GM18868 (cell line): Measurements from ENCODE around the gene RNF40.

Experiments used
- ATAC-seq: cut with Tn5 transposase; IDR thresholded peaks from one replicate; pipeline ENCODE4 v1.9.1; 2021; ENCODE audit warnings: mild to moderate bottlenecking, moderate library complexity; ENCODE audit not compliant: unreplicated experiment

Gene RNF40

DNA sequence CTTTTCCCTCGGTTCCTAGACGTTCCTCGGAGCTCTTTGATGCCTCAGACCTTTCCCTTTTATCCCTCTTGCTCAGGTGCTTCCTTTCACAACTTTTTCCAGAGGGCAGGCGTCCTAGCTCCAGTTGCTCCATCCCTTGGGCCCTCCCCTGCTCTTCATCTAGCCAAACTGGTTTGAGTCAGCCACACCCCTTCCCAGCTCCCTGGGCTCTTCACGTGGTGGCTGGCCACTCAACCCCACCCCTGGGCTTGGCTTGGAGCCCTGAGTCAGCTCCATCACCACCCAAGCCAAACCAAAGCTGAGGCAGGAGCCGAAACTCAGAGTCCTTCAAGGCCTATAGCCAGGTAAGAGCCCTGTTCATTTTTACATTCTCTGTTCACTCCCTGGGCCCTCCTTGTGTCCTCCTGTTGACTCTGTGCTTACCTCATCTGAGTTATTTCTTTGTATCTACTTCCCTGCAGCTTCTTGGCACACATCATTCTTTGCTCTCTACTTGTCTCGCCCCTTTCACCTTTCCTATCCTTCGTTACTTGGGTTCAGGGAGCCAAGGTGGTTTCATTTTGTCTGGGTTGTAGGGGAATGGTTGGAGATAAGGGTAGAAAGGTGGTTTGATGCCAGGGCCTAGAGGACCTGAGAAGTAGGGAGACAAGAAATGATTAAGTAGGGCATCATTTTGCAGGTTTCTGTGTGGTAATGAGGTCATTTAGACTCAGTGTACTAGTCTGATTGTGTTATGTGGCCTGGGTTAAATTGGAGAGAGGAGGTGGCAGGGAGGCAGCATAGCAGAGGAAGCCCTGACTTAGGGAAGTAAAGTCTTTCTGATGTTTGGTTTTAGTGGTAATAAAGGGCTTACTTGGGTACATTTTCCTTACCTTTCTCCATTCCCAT, 21.5 kb upstream of the RNF40 start:
- no peak for ATAC-seq

DNA sequence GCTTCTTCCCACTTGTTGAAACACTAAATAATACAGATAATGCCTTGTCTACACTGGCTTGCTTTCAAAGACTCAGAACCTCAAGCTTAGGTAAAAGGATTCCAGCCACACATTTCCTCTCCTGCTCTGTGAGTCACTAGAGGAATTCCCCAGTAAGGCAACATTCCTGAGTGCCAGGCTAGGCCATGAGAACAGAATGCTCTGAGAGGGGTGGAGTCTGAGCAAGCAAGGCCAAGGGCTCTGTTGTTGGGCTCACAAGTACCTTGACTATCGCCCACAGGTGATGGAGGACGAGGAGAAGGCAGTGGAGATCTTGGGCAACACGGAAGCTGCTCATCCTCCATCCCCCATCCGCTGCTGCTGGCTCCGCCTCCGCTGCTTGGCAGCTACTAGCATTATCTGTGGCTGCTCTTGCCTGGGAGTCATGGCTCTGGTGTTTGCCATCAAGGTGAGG, 20.6 kb upstream of the RNF40 start:
- ATAC-seq = no peak

DNA sequence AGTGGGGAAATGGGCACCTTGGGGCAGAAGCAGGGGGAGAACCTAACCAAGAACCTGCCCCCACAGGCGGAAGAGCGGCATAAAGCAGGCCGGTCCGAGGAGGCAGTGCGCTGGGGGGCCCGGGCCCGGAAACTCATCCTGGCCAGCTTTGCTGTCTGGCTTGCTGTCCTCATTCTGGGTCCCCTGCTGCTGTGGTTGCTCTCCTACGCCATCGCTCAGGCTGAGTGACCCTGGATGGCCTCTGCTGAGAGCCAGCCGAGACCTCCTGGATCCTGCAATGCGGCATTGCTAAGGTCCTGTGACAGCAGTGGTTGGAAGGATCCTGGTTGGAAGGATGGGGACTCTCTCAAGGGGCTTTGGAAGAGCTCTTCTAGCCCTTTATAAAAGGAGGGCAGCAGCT, 18.4 kb upstream of the RNF40 start:
- ATAC-seq = no peak

DNA sequence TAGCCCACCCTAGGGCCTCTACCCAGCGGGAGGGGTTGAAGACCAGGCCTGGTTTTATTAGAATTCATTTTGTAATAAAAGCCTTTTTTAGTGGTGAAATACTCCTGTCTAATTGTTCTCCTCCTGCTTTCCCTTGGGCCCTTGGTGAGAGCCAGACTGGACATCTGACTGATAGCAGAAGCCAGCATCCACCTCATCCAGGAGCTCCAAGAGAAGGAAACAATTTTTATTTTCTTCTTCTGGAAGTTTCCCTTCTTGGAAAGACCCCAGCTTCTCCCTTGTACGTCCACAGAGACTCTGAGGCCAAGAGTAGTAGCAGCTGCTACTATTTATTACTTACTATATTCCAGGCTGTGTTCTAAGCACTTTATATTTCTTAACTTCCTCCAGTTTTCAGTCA, 17.9 kb upstream of the RNF40 start:
- no peak for ATAC-seq

DNA sequence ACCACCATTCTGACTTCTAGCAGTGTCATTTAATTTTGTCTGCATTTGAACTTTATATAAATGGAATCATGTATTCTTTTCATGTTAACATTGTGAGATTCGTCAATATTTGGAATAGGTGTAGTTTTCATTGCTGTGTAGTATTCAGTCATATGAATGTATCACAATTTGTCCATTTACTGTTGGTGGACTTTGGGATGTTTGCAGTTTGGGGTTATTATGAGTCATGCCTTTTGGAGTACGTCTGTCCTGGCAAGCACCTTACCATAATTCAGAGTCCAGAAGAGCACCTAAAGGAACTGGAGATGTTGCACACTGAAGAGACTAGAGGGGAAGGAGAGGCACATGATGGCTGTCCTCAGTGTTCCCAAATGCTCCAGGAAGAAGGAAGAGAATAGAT, 17.0 kb upstream of the RNF40 start:
- no peak for ATAC-seq

DNA sequence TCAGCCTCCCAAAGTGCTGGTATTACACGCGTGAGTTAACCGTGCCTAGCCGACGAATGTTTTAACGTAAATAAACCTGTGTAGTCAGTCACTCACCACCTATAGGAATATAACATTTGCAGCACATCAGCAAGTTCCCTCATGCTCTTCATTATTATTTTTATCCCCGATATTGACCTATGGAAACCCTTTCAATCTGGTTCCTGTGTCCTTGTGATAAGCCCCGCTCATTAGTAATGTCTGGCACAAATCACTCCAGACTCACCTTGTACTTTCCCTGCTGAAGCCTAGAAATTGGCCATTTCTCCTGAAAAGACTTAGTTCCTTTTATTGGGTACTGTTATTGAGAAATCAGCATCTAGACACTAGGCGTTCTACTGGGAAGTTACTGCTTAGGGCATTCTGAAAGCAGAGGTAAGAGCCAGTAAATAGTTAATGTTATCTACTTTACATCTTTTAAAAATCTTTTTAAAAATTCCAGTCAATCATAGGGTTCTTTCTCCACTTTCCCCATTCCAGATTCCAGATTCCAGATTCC, 15.4 kb upstream of the RNF40 start:
- ATAC-seq = no peak

DNA sequence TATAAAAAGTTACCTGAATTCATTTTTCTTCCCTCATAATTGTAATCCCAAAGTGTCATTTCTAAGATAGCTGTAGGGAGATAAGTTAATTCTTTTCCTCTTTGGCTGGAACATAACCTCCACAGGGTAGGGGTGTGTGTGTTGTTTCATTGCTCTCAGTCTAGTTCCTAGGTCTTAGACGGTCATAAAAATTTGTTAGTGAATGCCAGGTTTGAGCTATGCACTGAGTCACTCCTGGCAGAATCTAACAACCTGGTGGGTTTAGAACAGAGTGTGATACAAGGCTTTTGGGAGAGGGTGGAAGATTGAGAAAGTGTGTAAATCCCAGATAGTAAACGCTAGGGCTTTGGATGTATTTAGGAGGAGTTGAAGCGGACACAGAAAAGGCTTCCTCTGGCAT, 14.8 kb upstream of the RNF40 start:
- no peak for ATAC-seq

DNA sequence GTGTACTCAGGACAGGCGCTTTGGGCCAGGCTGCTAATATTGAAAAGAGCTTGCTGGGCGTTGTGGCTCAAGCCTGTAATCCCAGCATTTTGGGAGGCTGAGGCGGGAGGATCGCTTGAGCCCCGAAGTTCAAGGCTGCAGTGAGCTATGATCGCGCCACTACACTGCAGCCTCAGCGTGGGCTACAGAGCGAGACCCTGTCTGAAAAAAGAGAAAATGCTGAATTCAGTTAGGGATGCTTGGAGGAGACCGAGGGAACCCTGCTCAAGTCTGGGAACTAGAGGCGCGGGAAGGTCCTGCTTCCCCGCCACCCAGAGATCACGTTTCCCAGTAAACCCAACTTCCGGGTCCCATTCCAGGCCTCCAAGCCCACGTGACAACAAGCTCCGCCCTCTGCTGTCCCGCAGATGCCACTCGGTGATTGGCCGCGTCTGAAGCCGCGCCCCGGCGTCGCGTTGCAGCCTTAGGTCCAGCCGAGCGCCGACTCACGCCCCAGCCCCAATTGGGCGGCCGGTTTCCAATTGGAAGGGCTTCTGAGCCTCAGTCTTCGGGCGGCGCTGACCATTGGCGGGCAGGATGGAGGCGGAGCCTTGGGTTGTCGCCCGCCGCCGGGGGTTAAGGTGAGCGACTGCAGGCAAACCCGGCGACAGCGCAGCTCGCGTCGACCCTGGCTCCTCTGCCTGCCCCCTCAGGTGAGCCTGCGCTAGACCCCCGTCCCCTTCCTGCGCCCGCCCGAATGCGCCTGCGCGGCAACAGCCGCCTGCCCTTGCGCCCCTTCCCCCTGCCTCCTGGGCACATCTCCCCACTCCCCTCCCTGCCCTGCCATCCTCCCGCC, 14.1 kb upstream of the RNF40 start, which contains the start of gene PHKG2:
Gene PHKG2, plus strand, starts transcription at position 627 of the 835 bp plus-strand sequence. CDS start 396 bp downstream, outside the sequence.
- peak; percentile 98 for ATAC-seq

DNA sequence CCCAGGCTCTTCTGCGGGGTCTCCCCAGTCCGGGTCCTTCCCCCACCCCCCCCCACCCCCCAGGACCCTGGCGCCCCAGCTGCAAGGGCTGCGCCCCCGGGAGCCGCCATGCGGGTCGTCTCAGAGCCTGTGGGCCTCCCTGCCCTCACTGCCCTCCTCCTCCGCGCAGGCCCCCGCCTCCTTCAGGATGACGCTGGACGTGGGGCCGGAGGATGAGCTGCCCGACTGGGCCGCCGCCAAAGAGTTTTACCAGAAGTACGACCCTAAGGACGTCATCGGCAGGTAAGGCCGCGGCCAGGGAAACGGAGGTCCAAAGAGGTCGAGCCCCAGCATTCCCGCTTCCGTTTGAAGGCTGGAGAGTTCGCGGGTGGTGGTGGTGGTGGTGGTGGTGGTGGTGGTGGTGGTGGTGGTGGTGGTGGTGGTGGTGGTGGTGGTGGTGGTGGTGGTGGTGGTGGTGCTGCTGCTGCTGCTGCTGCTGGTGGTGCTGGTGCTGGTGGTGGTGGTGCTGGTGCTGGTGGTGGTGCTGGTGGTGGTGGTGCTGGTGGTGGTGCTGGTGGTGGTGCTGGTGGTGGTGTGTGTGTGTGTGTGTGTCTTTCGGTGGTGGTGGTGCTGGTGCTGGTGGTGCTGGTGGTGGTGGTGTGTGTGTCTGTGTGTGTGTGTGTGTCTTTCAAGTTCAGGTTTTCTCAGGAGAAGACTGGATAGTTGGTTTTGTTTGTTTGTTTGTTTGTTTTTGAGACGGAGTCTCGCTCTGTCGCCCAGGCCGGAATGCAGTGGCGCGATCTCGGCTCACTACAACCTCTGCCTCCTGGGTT, 13.3 kb upstream of the RNF40 start:
- peak; percentile 17 for ATAC-seq

DNA sequence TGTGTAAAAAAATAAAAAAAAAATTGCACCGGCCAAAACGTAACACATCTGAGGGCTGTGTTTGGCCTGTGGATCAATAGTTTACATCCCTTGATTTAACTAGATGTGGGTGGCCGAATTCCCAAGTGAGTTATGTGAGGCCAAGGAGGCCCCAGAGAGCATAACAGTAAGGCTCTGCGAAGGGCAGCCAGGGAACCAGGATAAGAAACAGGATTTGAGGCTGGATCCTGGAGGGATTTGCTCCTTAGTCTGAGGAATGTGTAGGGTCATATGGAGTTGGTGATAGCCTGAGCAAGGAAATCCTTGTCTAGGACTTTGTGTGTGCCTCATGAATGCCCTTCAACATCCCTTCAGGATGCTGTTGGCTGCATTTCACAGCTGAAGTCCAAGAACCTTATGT, 11.9 kb upstream of the RNF40 start:
- no peak for ATAC-seq

DNA sequence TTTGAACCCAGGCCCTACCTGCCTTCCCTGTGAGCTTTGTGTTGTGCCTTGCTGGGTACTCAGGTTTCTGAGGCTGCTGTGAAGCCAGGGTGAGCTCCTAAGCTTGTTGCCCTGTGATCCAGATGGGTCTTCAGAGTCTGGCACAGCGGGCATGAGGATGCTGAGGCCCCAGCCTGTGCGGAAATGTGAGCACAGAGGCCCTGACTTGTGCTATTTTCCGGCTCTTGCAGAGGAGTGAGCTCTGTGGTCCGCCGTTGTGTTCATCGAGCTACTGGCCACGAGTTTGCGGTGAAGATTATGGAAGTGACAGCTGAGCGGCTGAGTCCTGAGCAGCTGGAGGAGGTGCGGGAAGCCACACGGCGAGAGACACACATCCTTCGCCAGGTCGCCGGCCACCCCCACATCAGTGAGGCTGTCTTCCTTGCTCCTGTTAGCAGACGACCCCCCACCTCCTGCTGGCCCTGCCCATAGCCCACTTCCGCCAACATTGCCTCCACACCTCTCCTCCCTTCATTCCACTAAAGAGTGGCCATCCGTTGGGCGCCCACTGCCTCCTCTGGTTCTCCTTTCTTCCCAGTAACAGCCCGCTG, 11.2 kb upstream of the RNF40 start:
- no peak for ATAC-seq

DNA sequence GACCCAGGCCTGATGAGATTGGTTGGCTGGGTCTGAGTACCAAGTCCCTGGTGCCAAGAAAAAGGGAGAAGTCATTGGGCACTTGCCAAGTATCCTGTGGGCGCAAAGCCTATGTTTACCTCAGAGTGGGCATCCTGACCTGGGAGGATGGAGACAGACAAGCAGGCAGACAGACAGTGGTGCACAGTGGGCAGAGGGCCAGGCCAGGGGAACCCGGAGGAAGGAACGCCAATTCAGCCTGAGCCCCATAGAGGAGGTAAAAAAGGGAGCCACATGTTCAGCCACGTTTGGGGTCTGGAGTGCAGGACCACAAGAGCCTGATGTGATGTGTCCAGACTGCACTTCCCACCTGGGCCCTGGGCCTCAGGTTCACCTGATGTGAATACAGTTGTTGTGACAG, 8.5 kb upstream of the RNF40 start:
- ATAC-seq = no peak

DNA sequence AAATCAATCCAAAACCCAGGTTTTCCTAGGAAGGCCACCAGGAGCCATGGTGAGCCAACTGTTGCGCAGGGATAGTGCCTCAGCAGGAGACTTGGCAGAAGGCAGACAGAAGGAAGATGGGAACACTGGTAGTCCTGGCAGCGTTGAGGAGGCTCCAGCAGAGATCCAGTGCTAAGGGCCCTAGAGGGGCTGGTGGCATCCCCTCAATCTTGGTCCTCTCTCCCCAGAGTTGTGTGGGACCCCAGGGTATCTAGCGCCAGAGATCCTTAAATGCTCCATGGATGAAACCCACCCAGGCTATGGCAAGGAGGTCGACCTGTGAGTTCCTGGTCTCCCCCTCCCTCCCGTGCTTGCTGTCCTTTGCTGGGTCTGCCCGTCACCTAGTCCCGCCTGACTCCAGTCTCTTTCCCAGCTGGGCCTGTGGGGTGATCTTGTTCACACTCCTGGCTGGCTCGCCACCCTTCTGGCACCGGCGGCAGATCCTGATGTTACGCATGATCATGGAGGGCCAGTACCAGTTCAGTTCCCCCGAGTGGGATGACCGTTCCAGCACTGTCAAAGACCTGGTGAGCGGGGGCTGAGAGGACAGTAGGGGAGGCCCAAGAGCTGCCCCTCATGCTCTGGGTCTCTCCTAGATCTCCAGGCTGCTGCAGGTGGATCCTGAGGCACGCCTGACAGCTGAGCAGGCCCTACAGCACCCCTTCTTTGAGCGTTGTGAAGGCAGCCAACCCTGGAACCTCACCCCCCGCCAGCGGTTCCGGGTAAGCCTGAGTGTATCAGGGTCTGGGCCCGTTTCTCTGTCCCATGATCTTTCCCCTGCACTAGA, 6.0 kb upstream of the RNF40 start:
- no peak for ATAC-seq

DNA sequence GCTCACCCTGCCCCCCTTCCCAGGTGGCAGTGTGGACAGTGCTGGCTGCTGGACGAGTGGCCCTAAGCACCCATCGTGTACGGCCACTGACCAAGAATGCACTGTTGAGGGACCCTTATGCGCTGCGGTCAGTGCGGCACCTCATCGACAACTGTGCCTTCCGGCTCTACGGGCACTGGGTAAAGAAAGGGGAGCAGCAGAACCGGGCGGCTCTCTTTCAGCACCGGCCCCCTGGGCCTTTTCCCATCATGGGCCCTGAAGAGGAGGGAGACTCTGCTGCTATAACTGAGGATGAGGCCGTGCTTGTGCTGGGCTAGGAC, 5.4 kb upstream of the RNF40 start:
- no peak for ATAC-seq

DNA sequence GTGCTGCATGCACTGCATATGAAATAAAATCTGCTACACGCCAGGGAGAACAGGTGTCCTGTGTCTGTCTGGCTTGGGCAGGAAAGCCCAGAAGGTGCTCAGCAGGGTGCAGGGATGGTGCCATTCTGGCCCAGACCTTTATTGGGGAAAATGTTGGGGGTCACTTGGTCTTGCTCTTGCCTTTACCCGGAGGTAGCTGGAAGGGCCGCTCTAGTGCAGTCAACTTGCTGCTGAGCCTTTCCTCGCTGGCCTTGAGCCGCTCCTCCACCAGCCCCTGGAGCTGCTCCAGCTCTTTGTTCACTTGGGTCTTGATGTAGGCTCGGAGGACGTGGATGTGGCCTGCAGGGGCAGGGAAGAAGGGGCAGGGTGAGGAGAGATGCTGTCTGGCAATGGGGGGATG, 4.8 kb upstream of the RNF40 start:
- no peak for ATAC-seq

DNA sequence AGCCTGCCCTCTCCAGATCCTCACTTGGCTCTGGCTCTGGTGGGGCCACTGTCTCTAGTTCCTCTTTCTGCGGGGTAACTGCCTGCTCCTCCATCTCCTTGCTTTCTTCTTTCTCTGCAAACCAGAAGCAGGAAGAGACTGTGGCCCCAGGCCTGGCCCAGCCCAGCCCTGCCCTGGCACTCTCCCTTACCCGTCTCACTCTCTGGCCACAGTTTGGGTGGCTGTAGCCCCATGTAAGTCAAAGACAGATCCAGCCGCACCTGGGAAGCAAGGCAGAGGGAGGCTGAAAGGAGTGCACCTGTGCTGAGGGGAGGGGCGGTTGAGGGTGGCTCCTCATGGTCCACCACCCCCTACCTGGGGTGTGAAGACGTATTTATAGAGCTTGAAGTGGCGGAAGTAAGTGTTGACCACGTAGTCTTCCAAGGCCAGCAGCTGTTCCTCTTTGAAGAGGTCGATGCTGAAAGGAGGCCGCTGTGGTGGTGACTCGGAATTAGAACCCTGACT, 3.1 kb upstream of the RNF40 start:
- no peak for ATAC-seq

DNA sequence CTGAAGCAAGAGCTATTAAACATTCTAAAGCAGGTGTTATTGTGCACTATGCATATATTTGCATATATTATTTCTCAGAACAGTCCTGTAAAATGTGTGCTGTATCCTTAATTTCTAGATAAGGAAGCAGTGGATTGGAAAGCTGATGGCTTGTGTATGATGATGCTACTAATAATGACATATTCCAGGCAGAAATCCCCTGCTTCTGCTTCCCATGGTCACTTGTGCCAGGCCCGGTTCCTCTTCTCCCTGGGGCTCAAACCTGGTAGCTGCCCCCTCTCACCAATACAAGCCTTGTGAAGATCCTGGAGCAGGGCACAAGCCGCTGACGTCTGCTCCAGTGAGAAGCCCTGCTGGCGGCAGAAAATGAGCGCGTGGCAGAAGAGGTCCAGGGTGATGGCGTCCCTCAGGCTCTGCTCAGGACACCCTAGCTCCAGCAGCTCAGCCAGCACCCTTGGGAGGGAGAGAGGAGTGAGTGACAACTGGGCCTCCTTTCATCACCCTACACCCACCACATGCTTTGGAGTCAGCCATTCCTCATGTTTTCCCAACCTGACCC, 2.0 kb upstream of the RNF40 start:
- ATAC-seq = no peak

DNA sequence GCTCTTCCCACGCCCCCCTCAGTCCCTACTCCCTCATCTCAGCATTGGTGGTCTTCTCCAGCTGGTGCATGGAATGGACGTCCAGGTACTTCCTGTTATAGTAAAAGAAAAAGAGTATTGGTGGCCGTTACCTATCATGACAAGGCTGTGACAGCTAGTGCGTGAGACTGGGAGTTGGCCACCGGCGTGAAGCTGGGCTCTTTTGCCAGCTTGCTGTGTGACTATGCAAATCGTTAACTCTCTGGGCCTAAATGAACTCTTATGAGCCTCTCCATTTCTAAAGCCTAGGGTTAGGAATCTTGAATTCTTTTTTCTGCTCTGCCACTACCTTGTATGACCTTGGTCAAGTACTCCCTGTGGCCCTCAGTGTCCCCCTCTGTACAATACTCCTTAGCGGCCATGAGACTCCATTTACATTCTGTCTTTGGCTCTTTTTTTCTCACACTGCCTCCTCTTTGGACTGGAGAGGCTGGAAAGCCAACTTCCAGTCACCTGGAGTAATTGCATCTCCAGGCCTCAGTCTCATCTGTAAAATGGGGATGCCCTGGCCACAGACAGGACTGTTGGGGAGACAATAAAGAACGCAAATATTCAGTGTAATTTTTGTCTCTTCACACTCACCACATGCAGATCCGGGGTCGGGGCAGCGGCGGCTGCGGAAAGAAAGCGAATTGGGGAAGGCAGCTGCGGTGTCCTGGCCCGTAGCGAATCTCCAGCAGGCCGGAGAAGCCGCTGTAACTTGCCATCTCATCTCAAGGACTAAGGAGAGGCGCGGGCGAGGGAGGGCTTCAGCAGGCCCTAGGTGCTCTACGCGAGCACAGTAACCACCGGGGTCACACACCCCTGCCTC, 1.3 kb upstream of the RNF40 start:
- ATAC-seq = no peak
